Thoracic aorta (tissue), 2 donors: Measurements from ENCODE around the gene LIPT2. TPM values are rescaled to one million over a fixed set of nuclear protein-coding genes. Genes with fewer than 3 reads are reported as not detected.
A peak's percentile ranks its signal among the peaks of the same experiment; 100 is the strongest.

Experiments
- ATAC-seq: fragments of 150-250 bp; one replicate; pipeline ENCODE4 v1.8.0; 2017; ENCODE audit warnings: low read depth; ENCODE audit not compliant: insufficient number of reproducible peaks, low FRiP score
- DNase-seq: peaks from one replicate; pipeline ENCODE4 v3.0.0-alpha.2; 2020; ENCODE audit warnings: low spot score
- H3K27ac ChIP-seq, 2 donors: fragments of 200-600 bp; sonication (generic); 1 replicate in 1 of 2; 2 replicates in 1 of 2; pipeline ENCODE4 v1.5.1; 2016; ENCODE audit warnings: mild to moderate bottlenecking in 2 of 2, moderate library complexity in 2 of 2
- H3K27me3 ChIP-seq: fragments of 200-600 bp; sonication (generic); replicated peaks from 2 replicates; pipeline ENCODE4 v1.6.0; 2016; ENCODE audit warnings: mild to moderate bottlenecking; ENCODE audit not compliant: insufficient read depth
- H3K36me3 ChIP-seq: fragments of 200-600 bp; sonication (generic); one replicate; pipeline ENCODE4 v1.5.1; 2016
- H3K4me1 ChIP-seq, 2 donors: fragments of 200-600 bp; sonication (generic); 1 replicate in 1 of 2; 2 replicates in 1 of 2; pipeline versions ENCODE4 v1.5.1 to v1.6.0; 2016; ENCODE audit warnings: low read depth in 2 of 2, mild to moderate bottlenecking in 1 of 2; ENCODE audit not compliant: control insufficient read depth in 1 of 2
- H3K4me3 ChIP-seq: fragments of 200-600 bp; sonication (generic); 2 replicates; pipeline ENCODE4 v1.5.1; 2016; ENCODE audit warnings: mild to moderate bottlenecking
- H3K9me3 ChIP-seq: fragments of 200-600 bp; sonication (generic); 2 replicates; pipeline ENCODE4 v1.5.1; 2016
- CTCF ChIP-seq: fragments of 200-600 bp; sonication (generic); IDR thresholded peaks from one replicate; pipeline ENCODE4 v1.5.1; 2019; ENCODE audit warnings: antibody characterized with exemption
- total RNA-seq, 2 donors: library from RNA; depleted of rRNA; stranded (reverse); fragments of >200 nt; gene quantifications; one replicate each; pipeline versions ENCODE4 v1.1.0 to v1.2.3, GENCODE V29; 2016

LIPT2 gene
- total RNA-seq, 2 donors from 2014 or later = 1.4 to 12.9 TPM

- no peak overlapping the region for H3K27ac ChIP-seq
- no peak for ATAC-seq
These were observed 25.0 kb downstream of the LIPT2 start for GRCh38 chr11:74468521-74468920.

GRCh38 chr11:74468058-74468457 lies 25.5 kb downstream of the LIPT2 start:
- H3K9me3 ChIP-seq = no peaks in the 10 kb centered on the region
- no peaks in the 10 kb centered on the region for H3K36me3 ChIP-seq
- TF ChIP-seq CTCF = no peak
- no peak overlapping the region for H3K4me3 ChIP-seq
- H3K27ac ChIP-seq = no peak overlapping the region
- H3K27me3 ChIP-seq = no peaks in the 10 kb centered on the region
- no peak for DNase-seq
- ATAC-seq = no peak
- peaks cover 3 to 18% of the 10 kb centered on the region in 2 donors for H3K4me1 ChIP-seq

More at GRCh38 chr11:74468521-74468920, 25.0 kb downstream of the LIPT2 start:
- H3K27me3 ChIP-seq = no peaks in the 10 kb centered on the region
- TF ChIP-seq CTCF = no peak
- no peak overlapping the region for H3K4me3 ChIP-seq
- peaks cover 3 to 18% of the 10 kb centered on the region in 2 donors for H3K4me1 ChIP-seq
- DNase-seq = no peak
- no peaks in the 10 kb centered on the region for H3K9me3 ChIP-seq
- H3K36me3 ChIP-seq = no peaks in the 10 kb centered on the region

GRCh38 chr11:74466916-74467885 lies 26.3 kb downstream of the LIPT2 start, which contains the start of gene KCNE3:
Gene KCNE3, minus strand, starts transcription at chr11:74467549. Its CDS starts 9,986 bp downstream, at chr11:74457563.
- Histone ChIP-seq H3K9me3 (no peaks in the 10 kb centered on the region), H3K4me1 (peaks cover 3 to 18% of the 10 kb centered on the region in 2 donors), H3K27me3 (no peaks in the 10 kb centered on the region), H3K27ac (no peak within 1 kb of the TSS), H3K36me3 (no peaks in the 10 kb centered on the region), H3K4me3 (peak within 1 kb of the TSS; percentile 80)
- no peak for DNase-seq
- no peak for TF ChIP-seq CTCF
- no peak for ATAC-seq

GRCh38 chr11:74465291-74465708 lies 28.2 kb downstream of the LIPT2 start:
- Histone ChIP-seq H3K27me3 (no peaks in the 10 kb centered on the region), H3K4me1 (peaks cover 7 to 18% of the 10 kb centered on the region in 2 donors), H3K4me3 (no peak overlapping the region), H3K36me3 (no peaks in the 10 kb centered on the region), H3K27ac (no peak overlapping the region), H3K9me3 (no peaks in the 10 kb centered on the region)
- DNase-seq (no peak), ATAC-seq (no peak)
- no peak for TF ChIP-seq CTCF

- Histone ChIP-seq H3K4me1 (peaks cover 7 to 18% of the 10 kb centered on the region in 2 donors), H3K27ac (no peak overlapping the region), H3K9me3 (no peaks in the 10 kb centered on the region), H3K4me3 (no peak overlapping the region), H3K36me3 (no peaks in the 10 kb centered on the region), H3K27me3 (no peaks in the 10 kb centered on the region)
- no peak for DNase-seq
- no peak for TF ChIP-seq CTCF
- ATAC-seq = no peak
These were observed 28.8 kb downstream of the LIPT2 start for GRCh38 chr11:74464746-74465145.
